A549 (cell line): Measurements from ENCODE around the gene THY1. TPM values are rescaled to one million over a fixed set of nuclear protein-coding genes. Genes with fewer than 3 reads are reported as not detected.

Source experiments
- ATAC-seq, 2 experiments: fragments of 200-7000 bp in 1 of 2; fragments of >200 bp in 1 of 2; cut with Nextera tagmentation in 1 of 2; cut with Tn5 transposase in 1 of 2; 3 replicates each; pipeline versions ENCODE4 v1.8.0 to v1.9.1; 2018 to 2020; ENCODE audit warnings: mild to moderate bottlenecking in 1 of 2, moderate library complexity in 1 of 2
- CTCF ChIA-PET: fragments of 300-600 bp; sonication (Branson Sonifier 250); formaldehyde crosslinking; extraction: SDS; loops from one replicate; lab custom pipeline; 2021; ENCODE audit warnings: antibody characterized with exemption, inconsistent platforms; lab: Yijun Ruan, JAX
- POLR2A ChIA-PET: fragments of 350-600 bp; formaldehyde crosslinking; extraction: SDS; loops from one replicate; lab custom pipeline; 2021; ENCODE audit warnings: antibody characterized with exemption, inconsistent platforms; lab: Yijun Ruan, JAX
- DNase-seq, 2 experiments: peaks; one replicate each; pipeline versions ENCODE4 v3.0.0 to v3.0.0-alpha.2; 2011 to 2016; ENCODE audit warnings: low read depth in 1 of 2, low spot score in 1 of 2
- FAIRE-seq: peaks from 2 replicates; lab custom pipeline; 2011; peaks lifted over from hg19 to GRCh38; lab: Jason Lieb, UNC
- H3K27ac ChIP-seq, 2 experiments: fragments of >200 bp; sonication (Bioruptor Twin); formaldehyde crosslinking; 3 replicates each; pipeline ENCODE4 v1.5.1; 2016 to 2017
- H3K4me1 ChIP-seq: fragments of >200 bp; sonication (Bioruptor Twin); formaldehyde crosslinking; 3 replicates; pipeline ENCODE4 v1.6.1; 2016
- H3K4me2 ChIP-seq: fragments of >200 bp; sonication (Bioruptor Twin); formaldehyde crosslinking; 3 replicates; pipeline ENCODE4 v1.6.1; 2016
- H3K4me3 ChIP-seq: fragments of >200 bp; sonication (Bioruptor Twin); formaldehyde crosslinking; 3 replicates; pipeline ENCODE4 v1.5.1; 2016
- H3K9me3 ChIP-seq: fragments of >200 bp; sonication (Bioruptor Twin); formaldehyde crosslinking; 3 replicates; pipeline ENCODE4 v1.6.1; 2016
- CHD2 ChIP-seq: fragments of 150-350 bp; IDR thresholded peaks from 2 replicates; pipeline ENCODE4 v1.6.1; 2014; ENCODE audit warnings: low read length; ENCODE audit not compliant: partially characterized antibody
- EHF ChIP-seq: fragments of 250-450 bp; sonication (Bioruptor Pico); IDR thresholded peaks from 2 replicates; pipeline ENCODE4 v1.5.0; 2020; ENCODE audit warnings: mild to moderate bottlenecking
- ESRRA ChIP-seq: fragments of 150-350 bp; IDR thresholded peaks from 2 replicates; pipeline ENCODE4 v1.6.1; 2014; ENCODE audit warnings: mild to moderate bottlenecking, low read length, borderline replicate concordance
- GATA3 ChIP-seq: IDR thresholded peaks from 2 replicates; pipeline ENCODE4 v1.6.1; 2012; ENCODE audit warnings: borderline replicate concordance
- HDAC2 ChIP-seq: fragments of 200-600 bp; sonication (generic); IDR thresholded peaks from 2 replicates; pipeline ENCODE4 v1.6.1; 2016
- HOXA7 ChIP-seq: fragments of 250-450 bp; sonication (Bioruptor Pico); IDR thresholded peaks from 2 replicates; pipeline ENCODE4 v1.5.0; 2020; ENCODE audit warnings: mild to moderate bottlenecking, moderate library complexity
- HOXB5 ChIP-seq: fragments of 250-450 bp; sonication (Bioruptor Pico); IDR thresholded peaks from 2 replicates; pipeline ENCODE4 v1.5.0; 2020; ENCODE audit warnings: mild to moderate bottlenecking, moderate library complexity
- JUN ChIP-seq, 2 experiments: fragments of >200 bp; sonication (Bioruptor Twin); formaldehyde crosslinking; IDR thresholded peaks; 2 replicates in 1 of 2; 3 replicates in 1 of 2; pipeline ENCODE4 v1.6.1; 2016 to 2017
- JUNB ChIP-seq: fragments of >200 bp; sonication (Bioruptor Twin); formaldehyde crosslinking; IDR thresholded peaks from 2 replicates; pipeline ENCODE4 v1.6.1; 2016
- KDM5A ChIP-seq: fragments of 200-600 bp; sonication (generic); IDR thresholded peaks from 2 replicates; pipeline ENCODE4 v1.6.1; 2016; ENCODE audit warnings: antibody characterized with exemption, mild to moderate bottlenecking
- MAFK ChIP-seq: fragments of 450-650 bp; IDR thresholded peaks from 2 replicates; pipeline ENCODE4 v1.6.1; 2014; ENCODE audit not compliant: partially characterized antibody
- MYC ChIP-seq: IDR thresholded peaks from 2 replicates; pipeline ENCODE4 v1.6.1; 2012; ENCODE audit warnings: mild to moderate bottlenecking, inconsistent platforms, low read length, improper control_type of control experiment, borderline replicate concordance
- NPAS2 ChIP-seq: fragments of 250-450 bp; sonication (Bioruptor Pico); IDR thresholded peaks from 2 replicates; pipeline ENCODE4 v1.8.0; 2022; ENCODE audit warnings: mild to moderate bottlenecking, moderate library complexity, borderline replicate concordance
- PHF8 ChIP-seq: fragments of 200-600 bp; sonication (generic); IDR thresholded peaks from 2 replicates; pipeline ENCODE4 v1.6.1; 2016; ENCODE audit warnings: low read depth, mild to moderate bottlenecking, antibody characterized with exemption, moderate library complexity, borderline replicate concordance
- RCOR1 ChIP-seq: fragments of 150-350 bp; IDR thresholded peaks from 2 replicates; pipeline ENCODE4 v1.6.1; 2014; ENCODE audit warnings: antibody characterized with exemption, low read length, low read depth
- RFX5 ChIP-seq: fragments of 450-650 bp; IDR thresholded peaks from 2 replicates; pipeline ENCODE4 v1.7.1; 2014; ENCODE audit warnings: antibody characterized with exemption, mild to moderate bottlenecking, moderate library complexity
- RNF2 ChIP-seq: fragments of 200-600 bp; sonication (generic); IDR thresholded peaks from 2 replicates; pipeline ENCODE4 v1.6.1; 2016; ENCODE audit warnings: low read depth, mild to moderate bottlenecking, antibody characterized with exemption, moderate library complexity, borderline replicate concordance
- TFCP2L1 ChIP-seq: fragments of 250-450 bp; sonication (Bioruptor Pico); IDR thresholded peaks from 2 replicates; pipeline ENCODE4 v1.5.0; 2021; ENCODE audit warnings: mild to moderate bottlenecking
- TP53 ChIP-seq: fragments of 250-450 bp; sonication (Bioruptor Pico); IDR thresholded peaks from 2 replicates; pipeline ENCODE4 v1.5.0; 2021; ENCODE audit warnings: mild to moderate bottlenecking, moderate library complexity
- ZFP36 ChIP-seq: fragments of 450-650 bp; IDR thresholded peaks from 2 replicates; pipeline ENCODE4 v1.6.1; 2014; ENCODE audit warnings: borderline replicate concordance; ENCODE audit not compliant: partially characterized antibody
- WGBS: methylation state at CpG from one replicate; pipeline ENCODE4 v1.1.6; 2017; ENCODE audit errors: missing lambda C conversion rate; 5-methylcytosine and 5-hydroxymethylcytosine counted together
- polyA plus RNA-seq, 4 experiments: library from polyadenylated mRNA; depleted of rRNA in 3 of 4; stranded (reverse); fragments of >200 nt; fragmentation: RNase III in 1 of 4; extraction: RNeasy Plus Mini Kit Qiagen cat#74134 plus additional on column Dnase treatment in 1 of 4; gene quantifications; 2 replicates in 3 of 4; 3 replicates in 1 of 4; pipeline ENCODE4 v1.2.3, GENCODE V29; 2011 to 2017
- TF ChIP-seq, protein P1 (sequence below): fragments of >200 bp; sonication (Bioruptor Twin); formaldehyde crosslinking; IDR thresholded peaks from 3 replicates; pipeline ENCODE4 v1.6.1; 2016
- TF ChIP-seq, protein P2 (sequence below): fragments of 200-600 bp; sonication (generic); IDR thresholded peaks from 2 replicates; pipeline ENCODE4 v1.6.1; 2016; ENCODE audit warnings: antibody characterized with exemption, mild to moderate bottlenecking, moderate library complexity
- TF ChIP-seq, protein P3 (sequence below): fragments of >200 bp; sonication (Bioruptor Twin); formaldehyde crosslinking; IDR thresholded peaks from 2 replicates; pipeline ENCODE4 v1.6.1; 2016
- TF ChIP-seq, protein P4 (sequence below): fragments of 250-450 bp; sonication (Bioruptor Pico); IDR thresholded peaks from 2 replicates; pipeline ENCODE4 v1.5.0; 2021; ENCODE audit warnings: mild to moderate bottlenecking, moderate library complexity, borderline replicate concordance
- TF ChIP-seq, protein P5 (sequence below): fragments of >200 bp; sonication (Bioruptor Twin); formaldehyde crosslinking; IDR thresholded peaks from 3 replicates; pipeline ENCODE4 v1.5.1; 2016

Gene THY1
- polyA plus RNA-seq, 2 of the 4 experiments (the other 2 are of a cell fraction) = 7.1 to 19.9 TPM

DNA sequence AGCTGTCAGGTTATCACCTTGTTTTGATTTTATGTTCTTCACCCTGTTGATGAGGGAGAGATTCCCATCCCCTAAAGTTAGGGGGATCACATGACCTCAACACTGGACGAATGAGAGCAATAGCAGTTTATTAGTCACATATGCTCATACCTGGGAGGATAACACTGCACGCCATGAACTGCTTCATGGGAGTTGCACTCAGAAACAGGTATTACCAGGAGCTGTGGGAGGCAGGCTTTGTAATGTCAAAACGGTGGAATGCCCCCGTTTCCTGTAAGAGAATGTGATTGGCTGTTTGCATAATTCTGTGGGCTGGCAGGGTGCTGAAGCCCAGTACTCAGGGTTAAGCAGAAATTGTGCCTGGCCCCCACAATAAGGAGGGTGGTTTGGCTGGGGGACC is 3.2 kb upstream of the THY1 start (continued):
- no peak for TF ChIP-seq ZFP36
- no peak for TF ChIP-seq HDAC2
- TF ChIP-seq TP53 = no peak
- no peak for TF ChIP-seq JUN (IDR thresholded peaks at IDR 0.05)
- TF ChIP-seq NPAS2 (CRISPR knock-in tag) = no peak
- TF ChIP-seq KDM5A = no peak
- TF ChIP-seq ESRRA = no peak
- TF ChIP-seq, all 56 proteins: peak for 0

DNA sequence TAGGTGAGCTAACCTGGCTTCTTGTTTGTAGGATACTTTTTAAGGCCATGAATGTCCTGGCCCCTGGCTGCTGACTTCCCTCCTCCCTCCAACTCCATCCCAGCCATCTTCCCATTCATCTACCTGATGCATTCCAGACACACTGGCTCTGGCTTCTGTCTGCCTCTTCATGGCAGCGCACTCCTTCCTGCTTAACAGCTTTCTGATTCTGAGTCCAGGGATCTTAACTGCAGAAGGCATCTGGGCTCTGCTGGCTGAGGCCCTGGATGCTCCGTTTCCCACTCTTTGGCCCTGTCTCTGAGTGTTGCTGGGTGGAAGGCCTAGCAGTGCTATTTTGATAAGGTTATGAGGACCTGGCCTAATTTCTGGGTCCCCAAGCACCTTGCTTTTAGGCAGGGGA is 1.8 kb upstream of the THY1 start:
- no peak overlapping the region for H3K4me3 ChIP-seq
- no peak for ATAC-seq
- TF ChIP-seq, protein P1, sequence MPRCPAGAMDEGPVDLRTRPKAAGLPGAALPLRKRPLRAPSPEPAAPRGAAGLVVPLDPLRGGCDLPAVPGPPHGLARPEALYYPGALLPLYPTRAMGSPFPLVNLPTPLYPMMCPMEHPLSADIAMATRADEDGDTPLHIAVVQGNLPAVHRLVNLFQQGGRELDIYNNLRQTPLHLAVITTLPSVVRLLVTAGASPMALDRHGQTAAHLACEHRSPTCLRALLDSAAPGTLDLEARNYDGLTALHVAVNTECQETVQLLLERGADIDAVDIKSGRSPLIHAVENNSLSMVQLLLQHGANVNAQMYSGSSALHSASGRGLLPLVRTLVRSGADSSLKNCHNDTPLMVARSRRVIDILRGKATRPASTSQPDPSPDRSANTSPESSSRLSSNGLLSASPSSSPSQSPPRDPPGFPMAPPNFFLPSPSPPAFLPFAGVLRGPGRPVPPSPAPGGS = no peak
- TF ChIP-seq, protein P2, sequence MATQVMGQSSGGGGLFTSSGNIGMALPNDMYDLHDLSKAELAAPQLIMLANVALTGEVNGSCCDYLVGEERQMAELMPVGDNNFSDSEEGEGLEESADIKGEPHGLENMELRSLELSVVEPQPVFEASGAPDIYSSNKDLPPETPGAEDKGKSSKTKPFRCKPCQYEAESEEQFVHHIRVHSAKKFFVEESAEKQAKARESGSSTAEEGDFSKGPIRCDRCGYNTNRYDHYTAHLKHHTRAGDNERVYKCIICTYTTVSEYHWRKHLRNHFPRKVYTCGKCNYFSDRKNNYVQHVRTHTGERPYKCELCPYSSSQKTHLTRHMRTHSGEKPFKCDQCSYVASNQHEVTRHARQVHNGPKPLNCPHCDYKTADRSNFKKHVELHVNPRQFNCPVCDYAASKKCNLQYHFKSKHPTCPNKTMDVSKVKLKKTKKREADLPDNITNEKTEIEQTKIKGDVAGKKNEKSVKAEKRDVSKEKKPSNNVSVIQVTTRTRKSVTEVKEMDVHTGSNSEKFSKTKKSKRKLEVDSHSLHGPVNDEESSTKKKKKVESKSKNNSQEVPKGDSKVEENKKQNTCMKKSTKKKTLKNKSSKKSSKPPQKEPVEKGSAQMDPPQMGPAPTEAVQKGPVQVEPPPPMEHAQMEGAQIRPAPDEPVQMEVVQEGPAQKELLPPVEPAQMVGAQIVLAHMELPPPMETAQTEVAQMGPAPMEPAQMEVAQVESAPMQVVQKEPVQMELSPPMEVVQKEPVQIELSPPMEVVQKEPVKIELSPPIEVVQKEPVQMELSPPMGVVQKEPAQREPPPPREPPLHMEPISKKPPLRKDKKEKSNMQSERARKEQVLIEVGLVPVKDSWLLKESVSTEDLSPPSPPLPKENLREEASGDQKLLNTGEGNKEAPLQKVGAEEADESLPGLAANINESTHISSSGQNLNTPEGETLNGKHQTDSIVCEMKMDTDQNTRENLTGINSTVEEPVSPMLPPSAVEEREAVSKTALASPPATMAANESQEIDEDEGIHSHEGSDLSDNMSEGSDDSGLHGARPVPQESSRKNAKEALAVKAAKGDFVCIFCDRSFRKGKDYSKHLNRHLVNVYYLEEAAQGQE = no peak
- TF ChIP-seq, protein P3, sequence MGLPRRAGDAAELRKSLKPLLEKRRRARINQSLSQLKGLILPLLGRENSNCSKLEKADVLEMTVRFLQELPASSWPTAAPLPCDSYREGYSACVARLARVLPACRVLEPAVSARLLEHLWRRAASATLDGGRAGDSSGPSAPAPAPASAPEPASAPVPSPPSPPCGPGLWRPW = no peak
- TF ChIP-seq RCOR1 = no peak
- no peak for TF ChIP-seq CHD2
- TF ChIP-seq TFCP2L1 (CRISPR knock-in tag) = no peak
- POLR2A ChIA-PET = no interaction called here
- DNase-seq = no peak
- H3K27ac ChIP-seq = no peak overlapping the region
- WGBS = 85% methylated on average over 2 of the region's 2 CpGs
- no peak for FAIRE-seq
- no peaks in the 10 kb centered on the region for H3K9me3 ChIP-seq
- H3K4me1 ChIP-seq = peaks cover 6% of the 10 kb centered on the region; the same call in 1 of the 3 replicates
- CTCF ChIA-PET = interaction anchor here (1.1 to 1.5 kb wide), 2 partner anchors 42 to 85 kb away, joined by 3 to 4 read pairs; no protein-coding TSS in a partner anchor
- H3K4me2 ChIP-seq = no peak overlapping the region

DNA sequence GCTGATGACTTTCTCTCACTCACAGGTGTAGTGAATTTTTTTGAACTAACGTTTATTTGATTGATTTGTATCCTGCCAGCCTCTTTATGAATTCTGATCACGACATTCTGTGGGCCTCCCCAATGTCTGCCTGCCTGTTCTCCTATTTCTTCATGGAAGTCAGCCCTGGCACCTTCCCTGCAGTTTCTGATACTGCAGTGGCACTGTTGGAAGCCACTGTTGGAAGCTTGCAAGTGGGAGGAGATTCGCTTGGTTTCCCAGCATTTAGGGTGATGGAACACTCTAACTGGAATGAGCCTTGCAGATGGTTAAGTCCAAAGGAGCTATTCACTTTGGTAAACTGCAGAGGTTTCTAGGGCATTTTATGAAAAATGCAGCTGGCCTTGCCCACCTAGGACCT is 1.3 kb upstream of the THY1 start:
- 100% methylated on average over 3 of the region's 3 CpGs for WGBS
- DNase-seq (no peak), FAIRE-seq (no peak), ATAC-seq (no peak)
- no peaks in the 10 kb centered on the region for H3K9me3 ChIP-seq
- peaks cover 6% of the 10 kb centered on the region; the same call in 1 of the 3 replicates for H3K4me1 ChIP-seq
- CTCF ChIA-PET = interaction anchor here (1.1 to 1.5 kb wide), 3 partner anchors 42 to 84 kb away, joined by 3 to 4 read pairs (median 3); no protein-coding TSS in a partner anchor
- no peak overlapping the region for H3K4me3 ChIP-seq
- POLR2A ChIA-PET = no interaction called here
- TF ChIP-seq, protein P4, sequence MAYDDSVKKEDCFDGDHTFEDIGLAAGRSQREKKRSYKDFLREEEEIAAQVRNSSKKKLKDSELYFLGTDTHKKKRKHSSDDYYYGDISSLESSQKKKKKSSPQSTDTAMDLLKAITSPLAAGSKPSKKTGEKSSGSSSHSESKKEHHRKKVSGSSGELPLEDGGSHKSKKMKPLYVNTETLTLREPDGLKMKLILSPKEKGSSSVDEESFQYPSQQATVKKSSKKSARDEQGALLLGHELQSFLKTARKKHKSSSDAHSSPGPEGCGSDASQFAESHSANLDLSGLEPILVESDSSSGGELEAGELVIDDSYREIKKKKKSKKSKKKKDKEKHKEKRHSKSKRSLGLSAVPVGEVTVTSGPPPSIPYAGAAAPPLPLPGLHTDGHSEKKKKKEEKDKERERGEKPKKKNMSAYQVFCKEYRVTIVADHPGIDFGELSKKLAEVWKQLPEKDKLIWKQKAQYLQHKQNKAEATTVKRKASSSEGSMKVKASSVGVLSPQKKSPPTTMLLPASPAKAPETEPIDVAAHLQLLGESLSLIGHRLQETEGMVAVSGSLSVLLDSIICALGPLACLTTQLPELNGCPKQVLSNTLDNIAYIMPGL (CRISPR knock-in tag) = no peak
- TF ChIP-seq HOXB5 (CRISPR knock-in tag) = no peak
- no peak for TF ChIP-seq RFX5
- TF ChIP-seq CHD2 = no peak
- TF ChIP-seq, protein P5, sequence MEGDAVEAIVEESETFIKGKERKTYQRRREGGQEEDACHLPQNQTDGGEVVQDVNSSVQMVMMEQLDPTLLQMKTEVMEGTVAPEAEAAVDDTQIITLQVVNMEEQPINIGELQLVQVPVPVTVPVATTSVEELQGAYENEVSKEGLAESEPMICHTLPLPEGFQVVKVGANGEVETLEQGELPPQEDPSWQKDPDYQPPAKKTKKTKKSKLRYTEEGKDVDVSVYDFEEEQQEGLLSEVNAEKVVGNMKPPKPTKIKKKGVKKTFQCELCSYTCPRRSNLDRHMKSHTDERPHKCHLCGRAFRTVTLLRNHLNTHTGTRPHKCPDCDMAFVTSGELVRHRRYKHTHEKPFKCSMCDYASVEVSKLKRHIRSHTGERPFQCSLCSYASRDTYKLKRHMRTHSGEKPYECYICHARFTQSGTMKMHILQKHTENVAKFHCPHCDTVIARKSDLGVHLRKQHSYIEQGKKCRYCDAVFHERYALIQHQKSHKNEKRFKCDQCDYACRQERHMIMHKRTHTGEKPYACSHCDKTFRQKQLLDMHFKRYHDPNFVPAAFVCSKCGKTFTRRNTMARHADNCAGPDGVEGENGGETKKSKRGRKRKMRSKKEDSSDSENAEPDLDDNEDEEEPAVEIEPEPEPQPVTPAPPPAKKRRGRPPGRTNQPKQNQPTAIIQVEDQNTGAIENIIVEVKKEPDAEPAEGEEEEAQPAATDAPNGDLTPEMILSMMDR = no peak
- TF ChIP-seq MYC = no peak
- TF ChIP-seq TFCP2L1 (CRISPR knock-in tag) = no peak
- TF ChIP-seq GATA3 = no peak
- no peak for TF ChIP-seq KDM5A
- no peak for TF ChIP-seq JUNB
- no peak for TF ChIP-seq MAFK
- no peak for TF ChIP-seq EHF
- no peak for TF ChIP-seq RNF2
- TF ChIP-seq HOXA7 (CRISPR knock-in tag) = no peak
- no peak for TF ChIP-seq PHF8
- no peak overlapping the region for H3K27ac ChIP-seq
- no peak overlapping the region for H3K4me2 ChIP-seq
